Measurements from ENCODE around the gene FTO.

DNA sequence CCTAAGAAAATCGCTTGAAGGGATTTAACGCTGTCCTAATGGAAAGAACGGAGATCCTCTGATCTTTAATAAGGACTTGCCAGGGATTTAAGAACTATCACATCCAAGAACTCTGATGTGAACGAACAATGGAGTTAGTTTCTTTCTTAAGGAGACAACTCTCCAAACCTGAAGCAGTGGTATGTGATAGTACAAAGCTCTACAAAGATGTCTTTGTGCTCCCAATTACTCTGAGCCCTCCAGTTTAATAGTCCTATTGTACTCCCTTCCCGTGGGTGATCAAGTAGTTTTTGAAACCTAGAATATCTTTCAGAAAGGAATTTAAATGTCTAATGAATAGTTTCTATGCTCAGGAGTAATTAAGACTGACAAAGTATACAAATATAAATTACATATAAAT is 123.8 kb downstream of the FTO start:
- TF ChIP-seq, protein P1, sequence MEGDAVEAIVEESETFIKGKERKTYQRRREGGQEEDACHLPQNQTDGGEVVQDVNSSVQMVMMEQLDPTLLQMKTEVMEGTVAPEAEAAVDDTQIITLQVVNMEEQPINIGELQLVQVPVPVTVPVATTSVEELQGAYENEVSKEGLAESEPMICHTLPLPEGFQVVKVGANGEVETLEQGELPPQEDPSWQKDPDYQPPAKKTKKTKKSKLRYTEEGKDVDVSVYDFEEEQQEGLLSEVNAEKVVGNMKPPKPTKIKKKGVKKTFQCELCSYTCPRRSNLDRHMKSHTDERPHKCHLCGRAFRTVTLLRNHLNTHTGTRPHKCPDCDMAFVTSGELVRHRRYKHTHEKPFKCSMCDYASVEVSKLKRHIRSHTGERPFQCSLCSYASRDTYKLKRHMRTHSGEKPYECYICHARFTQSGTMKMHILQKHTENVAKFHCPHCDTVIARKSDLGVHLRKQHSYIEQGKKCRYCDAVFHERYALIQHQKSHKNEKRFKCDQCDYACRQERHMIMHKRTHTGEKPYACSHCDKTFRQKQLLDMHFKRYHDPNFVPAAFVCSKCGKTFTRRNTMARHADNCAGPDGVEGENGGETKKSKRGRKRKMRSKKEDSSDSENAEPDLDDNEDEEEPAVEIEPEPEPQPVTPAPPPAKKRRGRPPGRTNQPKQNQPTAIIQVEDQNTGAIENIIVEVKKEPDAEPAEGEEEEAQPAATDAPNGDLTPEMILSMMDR (IDR thresholded peaks at IDR 0.05 in 4 of 5, conservative IDR thresholded peaks at IDR 0.05 in 1 of 5), result no peak
- TF ChIP-seq POLR2A (IDR thresholded peaks at IDR 0.05), result no peak

Measured in gastrocnemius medialis (tissue), 4 donors.